Heart left ventricle (tissue), 13 donors: ENCODE measurements around the gene SRF.

ENCODE experiments used
- CTCF ChIP-seq, 12 donors: fragments of 200-600 bp; sonication (generic) in 4 of 12; IDR thresholded peaks; one replicate each; pipeline versions ENCODE4 v1.5.0 to v1.8.0; 2018 to 2022; ENCODE audit warnings: antibody characterized with exemption in 12 of 12, mild to moderate bottlenecking in 5 of 12
- POLR2A ChIP-seq, 2 donors: fragments of 450-650 bp; IDR thresholded peaks; one replicate each; pipeline ENCODE4 v1.6.1; 2017; ENCODE audit warnings: antibody characterized with exemption in 2 of 2, mild to moderate bottlenecking in 2 of 2, moderate library complexity in 2 of 2
- donor health status: ischemic (EF 13 %, LVEDD 7.1; RV severe dilation, severe dysfunction).
- donor health status: DM: no; HTN: yes; CAD: no.
- donor health status: DM: no; HTN: no; CAD: no.
- donor health status: ischemic (EF 25% LVEDD 6.9; RV normal size, moderate dysfunction).
- donor health status: ischemic (EF 25% LVEDD 5.7; RV mildly dilated, moderate dysfunction).
- donor health status: ischemic (EF 35%, LVEDD 5.7; RV mildly dilated, moderate dysfunction).
- donor health status: nonischemic (EF 11% LVEDD 7.7; RV severe dilation, severe dysfunction).
- donor health status: DM: yes; HTN: yes; CAD: no.
- donor health status: PGD.
- donor health status: ischemic (EF 29% LVEDD 5.4; RV normal size, mild dysfunction).
- donor health status: nonischemic (EF 23%, LVEDD 6.1; RV moderate dilation, normal function).

GRCh38 chr6:43173591-43174262 is 2.7 kb downstream of the SRF start:
- TF ChIP-seq POLR2A (IDR thresholded peaks at IDR 0.05): peak in 1 of 2 donors; percentile 12
- no peak for TF ChIP-seq CTCF (IDR thresholded peaks at IDR 0.05)
